Astrocyte of the cerebellum (primary cell): ENCODE results near the gene WWOX.

Source experiments
- DNase-seq: peaks from one replicate; pipeline ENCODE4 v3.0.0-alpha.2; 2011; ENCODE audit warnings: low read depth
- H3K4me3 ChIP-seq: 2 replicates; pipeline ENCODE4 v1.5.1; 2011; ENCODE audit warnings: mild to moderate bottlenecking, low read depth, low read length, moderate library complexity
- CTCF ChIP-seq: IDR thresholded peaks from 2 replicates; pipeline ENCODE4 v1.5.1; 2012; ENCODE audit warnings: low read length, low read depth, moderate library complexity, mild to moderate bottlenecking; ENCODE audit errors: missing control alignments
- in situ Hi-C: cut with HindIII; loops from 2 replicates; pipeline ENCODE4 v1.10.0; 2017; ENCODE audit warnings: low sequenced_read_pairs

WWOX gene

GRCh38 chr16:78727536-78727935, 628.1 kb downstream of the WWOX start:
- no peak for TF ChIP-seq CTCF
- DNase-seq = no peak
- in situ Hi-C loops = no loop called here
- H3K4me3 ChIP-seq = no peak overlapping the region

GRCh38 chr16:78729687-78730086, 630.2 kb downstream of the WWOX start:
- in situ Hi-C loops = no loop called here

GRCh38 chr16:78731785-78732184, 632.3 kb downstream of the WWOX start:
- H3K4me3 ChIP-seq = no peak overlapping the region
- DNase-seq = no peak
- in situ Hi-C loops = no loop called here
- no peak for TF ChIP-seq CTCF

More at GRCh38 chr16:78729687-78730086, 630.2 kb downstream of the WWOX start:
- DNase-seq = no peak
- no peak for TF ChIP-seq CTCF
- no peak overlapping the region for H3K4me3 ChIP-seq

GRCh38 chr16:78732696-78733095, 633.2 kb downstream of the WWOX start:
- DNase-seq = no peak
- TF ChIP-seq CTCF = no peak
- in situ Hi-C loops = no loop called here
- no peak overlapping the region for H3K4me3 ChIP-seq

GRCh38 chr16:78735337-78735736, 635.9 kb downstream of the WWOX start:
- no peak for DNase-seq
- TF ChIP-seq CTCF = no peak
- no peak overlapping the region for H3K4me3 ChIP-seq
- in situ Hi-C loops = no loop called here

GRCh38 chr16:78737630-78738029, 638.2 kb downstream of the WWOX start:
- in situ Hi-C loops = no loop called here
- no peak for DNase-seq
- no peak for TF ChIP-seq CTCF
- no peak overlapping the region for H3K4me3 ChIP-seq

GRCh38 chr16:78738557-78738956, 639.1 kb downstream of the WWOX start:
- DNase-seq = no peak
- H3K4me3 ChIP-seq = no peak overlapping the region
- no peak for TF ChIP-seq CTCF

More at GRCh38 chr16:78738557-78738956, 639.1 kb downstream of the WWOX start:
- in situ Hi-C loops = no loop called here
